ENCODE results near the gene TRIM15. TPM values are rescaled to one million over a fixed set of nuclear protein-coding genes. Genes with fewer than 3 reads are reported as not detected.
"Not testable (repeated sequence)": the region's sequence is repeated elsewhere in the genome, so short reads cannot be mapped to it uniquely, and the experiment has no call there.

Gene TRIM15
- not detected for polyA plus RNA-seq (ENCODE audit: insufficient read length in 10 of 10)
- long read RNA-seq, donor 1, result 0 reads
- long read RNA-seq, donor 2, result 0 reads
- long read RNA-seq, donor 3, result 0 reads
- long read RNA-seq, donor 4, result 0 reads
- long read RNA-seq, donor 5, result 0 reads
- long read RNA-seq, donor 6, result 0 reads
- long read RNA-seq, donor 7, result 0 reads
- long read RNA-seq, donor 8, result 0 reads
- long read RNA-seq, donor 9, result 0 reads

GRCh38 chr6:30163090-30163917, at the start of gene TRIM15:
Gene TRIM15 (plus strand): TSS chr6:30163546. CDS start chr6:30163685, 139 bp downstream.
- no peak for DNase-seq

DNA sequence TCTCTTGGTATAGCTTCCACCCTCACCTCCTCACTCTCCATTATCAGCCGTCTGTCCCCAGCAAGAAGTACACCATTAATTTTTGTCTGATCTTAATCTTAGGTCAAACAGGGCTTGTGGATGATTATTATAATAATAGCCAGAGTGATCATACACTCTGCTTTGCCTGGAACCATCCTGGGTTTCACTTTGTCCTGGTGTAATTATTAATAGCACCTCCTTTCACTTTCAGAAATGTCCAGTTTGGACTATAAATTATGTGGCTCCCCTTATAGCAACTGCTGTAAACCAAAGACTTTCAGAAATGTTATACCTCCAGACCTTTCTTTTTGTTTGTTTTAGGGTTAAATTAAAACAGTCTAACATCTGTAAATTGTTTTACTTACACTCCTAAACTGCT, 49.5 kb upstream of the TRIM15 start:
- no peak for DNase-seq

DNA sequence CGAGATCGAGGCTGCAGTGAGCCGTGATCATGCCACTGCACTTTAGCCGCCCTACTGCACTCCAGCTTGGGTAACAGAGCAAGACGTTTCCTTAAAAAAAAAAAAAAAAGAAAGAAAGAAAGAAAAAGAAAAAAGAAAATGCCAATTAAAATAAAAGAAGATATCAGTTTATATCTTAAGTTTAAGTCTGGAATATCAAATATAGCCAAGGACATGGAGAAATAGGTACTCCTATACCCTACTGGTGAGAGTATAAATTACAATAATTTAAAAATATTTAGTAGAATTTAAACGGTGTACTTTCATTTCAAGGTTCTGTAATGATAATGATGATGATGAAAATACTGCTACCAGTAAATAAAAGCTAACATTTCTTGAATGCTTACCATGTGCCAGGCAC, 46.6 kb upstream of the TRIM15 start:
- no peak for DNase-seq

GRCh38 chr6:30118691-30119090, 44.7 kb upstream of the TRIM15 start:
- DNase-seq, result not testable (repeated sequence)

GRCh38 chr6:30121446-30122366, 41.6 kb upstream of the TRIM15 start:
- no peak for DNase-seq

GRCh38 chr6:30122515-30122914, 40.8 kb upstream of the TRIM15 start:
- DNase-seq, result no peak

DNA sequence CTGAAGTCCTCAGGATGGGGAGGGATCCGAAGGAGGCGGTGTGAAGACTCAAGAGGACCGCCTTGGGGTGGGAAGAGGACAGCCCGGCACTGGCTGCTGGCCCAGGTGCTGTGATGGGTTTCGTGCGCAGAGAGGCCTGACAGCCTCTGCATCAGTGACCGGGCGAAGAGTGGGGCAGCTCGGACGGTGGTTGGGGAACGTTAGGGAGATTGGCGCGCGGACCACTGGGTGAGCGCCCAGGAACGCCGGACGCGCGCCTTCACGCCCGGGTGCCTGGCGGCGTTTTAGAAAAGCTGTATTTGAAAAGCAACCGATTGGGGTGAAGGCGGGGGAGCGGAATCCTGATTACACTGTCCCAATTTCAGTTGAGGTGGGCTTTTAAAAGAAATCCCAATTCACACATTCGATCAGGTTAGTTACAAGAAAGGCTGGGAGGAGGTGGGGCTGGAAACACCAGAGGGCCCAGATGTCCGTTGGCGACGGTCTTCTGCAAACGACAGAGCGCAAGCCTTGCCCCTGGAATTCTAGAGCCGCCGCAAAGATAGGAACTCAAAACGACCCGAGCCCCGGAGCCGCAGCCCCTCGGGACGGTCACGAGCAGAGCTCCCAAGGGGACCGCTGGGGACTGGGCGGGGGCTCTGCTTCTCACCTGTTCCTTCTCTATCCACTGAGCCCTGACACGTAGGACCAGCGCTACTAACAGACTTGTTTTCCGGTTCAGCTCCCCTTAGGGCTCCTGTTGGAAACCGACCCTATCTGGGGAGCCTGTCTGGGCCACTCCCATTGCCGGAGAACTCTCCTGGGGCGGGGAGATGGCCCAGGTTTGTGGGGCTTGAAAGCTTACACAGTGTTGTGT, 35.9 kb upstream of the TRIM15 start:
- peak in 2 of 3 donors; percentile 6 to 19 for DNase-seq

- no peak for DNase-seq
Observed at GRCh38 chr6:30129265-30130178, 33.8 kb upstream of the TRIM15 start.

DNA sequence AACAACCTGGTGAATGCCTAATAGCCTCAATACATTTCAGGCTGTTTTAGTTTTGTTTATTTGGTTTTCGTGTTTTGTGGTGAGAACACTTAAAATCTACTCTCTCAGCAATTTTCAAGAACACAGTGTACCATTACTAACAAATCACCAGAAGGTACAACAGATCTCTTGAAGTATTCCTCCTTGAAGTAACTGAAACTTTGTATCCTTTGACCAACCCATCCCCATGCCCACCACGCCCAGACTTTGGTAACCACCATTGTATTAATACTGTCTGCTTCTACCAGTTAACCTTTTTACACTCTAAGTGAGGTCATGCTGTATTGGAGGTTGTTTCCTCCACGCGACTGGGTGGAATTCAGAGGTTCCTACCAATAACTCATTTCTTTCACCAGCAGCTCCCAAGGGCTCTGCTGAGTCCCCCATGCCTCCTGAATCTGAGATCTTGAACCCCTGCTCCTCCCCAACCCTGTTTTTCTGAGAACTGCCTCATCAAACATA, 33.1 kb upstream of the TRIM15 start:
- no peak for DNase-seq

DNA sequence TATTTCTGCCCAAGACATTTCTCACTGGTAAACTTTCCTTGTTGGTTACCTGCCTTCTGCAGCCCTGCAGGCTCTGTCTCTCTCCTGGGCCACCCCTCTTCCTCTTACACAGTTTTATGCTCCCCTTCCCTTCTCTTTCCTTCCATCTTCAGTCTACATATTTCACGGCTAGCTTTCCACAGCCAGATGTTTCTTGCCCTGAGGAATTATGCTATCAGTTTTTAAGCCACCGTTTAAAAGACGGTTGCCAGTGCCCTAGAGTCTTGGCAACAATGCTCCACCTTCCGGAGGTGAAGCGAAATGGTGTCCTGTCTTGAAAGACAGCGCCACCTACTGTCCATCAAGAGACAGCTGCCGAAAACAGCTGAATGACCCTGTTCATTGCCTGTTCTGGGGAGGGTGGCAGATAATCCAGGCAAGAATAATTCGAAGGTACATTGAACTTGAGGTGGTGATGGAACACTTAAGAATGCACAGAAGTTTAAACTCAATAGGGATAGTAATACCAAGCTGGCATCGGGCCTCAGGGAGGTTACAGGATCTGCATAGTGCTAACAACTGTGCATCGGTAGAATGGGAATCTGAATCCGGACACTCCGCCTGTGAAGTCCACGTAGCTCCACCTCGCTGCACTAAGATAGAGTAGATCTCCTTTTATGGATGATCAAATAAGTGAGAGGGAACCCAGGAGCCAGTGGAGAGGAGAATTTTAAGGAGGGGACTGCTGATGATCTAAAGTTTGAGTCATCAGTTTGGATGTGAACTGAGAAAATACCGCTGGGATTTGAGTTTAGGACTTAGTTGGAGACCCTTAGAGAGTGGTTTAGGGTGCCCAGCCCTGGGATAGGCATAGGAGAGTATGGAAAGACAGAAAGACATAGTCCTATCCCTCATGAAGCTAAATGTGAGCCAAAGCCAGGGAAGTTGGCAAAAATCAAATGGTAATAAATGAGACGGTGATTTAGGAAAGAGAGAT, 32.2 kb upstream of the TRIM15 start:
- peak; percentile 72 to 82 (median 76) for DNase-seq

DNA sequence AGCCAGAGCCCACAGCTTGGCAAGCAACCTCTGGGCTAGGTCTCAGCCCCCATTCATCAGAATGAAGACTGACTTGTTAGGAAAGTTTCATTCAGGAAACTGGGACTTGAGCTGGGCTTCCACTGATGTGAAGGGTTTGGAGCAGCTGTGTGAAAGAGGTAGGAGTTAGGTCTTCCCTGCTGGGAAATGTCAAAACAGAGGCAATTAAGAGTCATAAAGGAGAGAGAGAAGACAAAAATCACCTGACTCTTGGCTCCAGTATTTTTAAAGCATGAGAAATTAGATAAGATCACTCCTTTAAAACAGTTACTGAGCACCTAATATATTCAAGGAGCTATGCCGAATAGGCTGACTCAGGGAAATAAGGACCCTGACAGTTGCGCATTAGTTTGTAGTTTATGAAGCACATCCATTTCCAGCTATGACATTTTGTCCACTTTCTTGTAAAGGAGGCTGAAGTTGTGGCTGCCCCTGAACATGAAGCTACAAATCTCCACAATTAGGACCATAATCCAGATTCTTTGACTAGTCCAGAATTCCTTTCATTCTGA, 31.3 kb upstream of the TRIM15 start:
- DNase-seq, result no peak

- DNase-seq, result no peak
Observed at GRCh38 chr6:30135147-30135546, 28.2 kb upstream of the TRIM15 start.

- no peak for DNase-seq
Observed at GRCh38 chr6:30135757-30136156, 27.6 kb upstream of the TRIM15 start, which contains the start of gene TRIM40. Gene TRIM40 (plus strand): TSS chr6:30136140. CDS start chr6:30137037, 897 bp downstream.

DNA sequence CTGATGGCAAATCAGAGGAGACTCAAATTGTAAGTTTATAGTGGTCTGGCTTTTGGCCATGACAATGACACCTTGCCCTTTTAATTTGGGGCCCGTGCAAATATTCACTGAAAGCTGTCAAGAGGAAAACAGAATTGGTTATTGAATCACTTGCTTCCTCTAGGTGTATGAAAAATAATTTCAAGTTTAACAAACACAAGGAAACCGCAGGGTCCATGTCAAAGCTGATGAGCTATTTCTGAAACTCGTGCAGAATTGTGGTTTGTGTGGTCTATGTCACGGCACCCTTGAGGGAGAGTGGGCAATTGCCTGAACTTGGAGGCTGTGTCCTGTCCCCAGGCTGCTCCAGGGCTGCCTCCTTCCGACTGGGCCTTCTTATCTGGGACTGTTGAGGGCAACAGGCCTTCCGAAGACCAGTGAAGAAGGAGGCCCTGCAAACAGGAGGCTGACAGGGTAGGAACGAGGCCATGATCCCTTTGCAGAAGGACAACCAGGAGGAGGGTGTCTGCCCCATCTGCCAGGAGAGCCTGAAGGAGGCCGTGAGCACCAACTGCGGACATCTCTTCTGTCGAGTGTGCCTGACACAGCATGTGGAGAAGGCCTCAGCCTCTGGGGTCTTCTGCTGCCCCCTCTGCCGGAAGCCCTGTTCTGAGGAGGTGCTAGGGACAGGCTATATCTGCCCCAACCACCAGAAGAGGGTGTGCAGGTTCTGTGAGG, 26.6 kb upstream of the TRIM15 start:
- DNase-seq, result no peak

GRCh38 chr6:30140240-30140639, 23.1 kb upstream of the TRIM15 start:
- DNase-seq, result not testable (repeated sequence)

GRCh38 chr6:30142665-30143064, 20.7 kb upstream of the TRIM15 start:
- no peak for DNase-seq

GRCh38 chr6:30143780-30144179, 19.6 kb upstream of the TRIM15 start:
- no peak for DNase-seq

DNA sequence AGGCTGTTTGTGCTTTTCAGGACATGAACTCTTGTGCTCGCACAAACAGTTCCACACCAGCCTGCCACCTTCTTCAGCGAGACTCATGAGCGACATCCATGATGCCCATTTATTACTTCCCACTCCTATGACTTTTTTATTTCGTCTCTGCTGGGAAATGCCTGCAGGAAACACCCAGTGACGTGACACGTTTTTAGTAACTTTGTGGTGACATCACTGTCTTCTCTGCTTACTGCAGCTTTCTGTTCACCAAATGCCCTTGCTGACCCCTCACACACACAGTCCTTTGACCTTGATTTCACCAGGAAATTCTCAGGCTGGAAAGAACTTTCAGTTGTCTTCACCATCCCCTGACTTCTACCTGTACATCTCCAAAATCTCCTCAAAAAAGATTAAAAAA, 18.5 kb upstream of the TRIM15 start:
- DNase-seq, result no peak
